M059J (cell line): ENCODE measurements around the gene SKI. TPM values are rescaled to one million over a fixed set of nuclear protein-coding genes. Genes with fewer than 3 reads are reported as not detected.

Experiments
- DNase-seq: peaks from one replicate; pipeline ENCODE4 v3.0.0-alpha.2; 2012; ENCODE audit warnings: low read depth
- total RNA-seq: library from RNA; depleted of rRNA; stranded (reverse); fragments of >200 nt; shearing (Covaris generic); gene quantifications from 2 replicates; pipeline ENCODE4 v1.2.3, GENCODE V29; 2014

Gene SKI
- total RNA-seq, 1 experiment from 2014 or later: 13.8 TPM

DNA sequence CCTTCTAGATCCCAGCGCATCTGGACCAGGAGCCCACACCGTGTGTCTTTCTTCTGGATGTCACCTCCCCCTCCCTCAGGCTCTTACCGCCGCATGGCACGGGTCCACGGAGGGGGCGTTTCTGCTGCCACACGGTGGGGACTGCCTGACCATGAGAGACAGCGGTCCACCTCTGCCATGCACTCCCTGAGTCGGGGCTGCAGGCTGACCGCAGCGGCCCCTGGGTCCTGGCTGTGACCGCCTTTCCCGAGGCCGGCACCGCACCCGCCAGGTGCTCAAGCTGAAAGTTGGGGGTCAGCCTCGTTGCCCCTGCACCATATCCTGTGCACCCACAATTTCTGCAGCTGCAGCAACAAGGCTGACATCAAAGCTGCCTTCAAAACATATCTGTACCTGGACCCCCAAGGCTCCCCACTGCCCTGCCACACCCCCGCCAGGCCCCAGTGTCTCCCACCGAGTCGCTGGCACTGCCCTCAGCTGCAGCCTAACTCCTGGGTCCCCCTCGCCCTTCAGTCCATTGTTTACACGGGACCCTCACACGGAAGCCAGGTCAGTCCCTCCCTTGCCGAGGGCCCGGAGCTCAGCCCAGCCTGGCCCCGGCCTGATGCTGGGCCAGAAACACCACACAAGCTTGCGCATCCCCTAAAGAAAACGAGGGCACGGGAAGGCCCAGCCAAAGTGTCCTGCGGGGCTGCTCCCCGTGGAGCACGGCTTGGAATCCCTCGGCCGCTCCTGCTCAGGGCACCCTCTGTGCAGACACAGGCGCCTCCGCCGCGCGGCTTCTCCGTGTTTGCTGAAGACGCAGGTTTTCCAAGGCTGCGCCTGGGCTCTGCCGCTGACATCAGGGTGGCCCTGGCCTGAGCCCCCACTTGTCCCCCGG, 111.3 kb downstream of the SKI start:
- no peak for DNase-seq

DNA sequence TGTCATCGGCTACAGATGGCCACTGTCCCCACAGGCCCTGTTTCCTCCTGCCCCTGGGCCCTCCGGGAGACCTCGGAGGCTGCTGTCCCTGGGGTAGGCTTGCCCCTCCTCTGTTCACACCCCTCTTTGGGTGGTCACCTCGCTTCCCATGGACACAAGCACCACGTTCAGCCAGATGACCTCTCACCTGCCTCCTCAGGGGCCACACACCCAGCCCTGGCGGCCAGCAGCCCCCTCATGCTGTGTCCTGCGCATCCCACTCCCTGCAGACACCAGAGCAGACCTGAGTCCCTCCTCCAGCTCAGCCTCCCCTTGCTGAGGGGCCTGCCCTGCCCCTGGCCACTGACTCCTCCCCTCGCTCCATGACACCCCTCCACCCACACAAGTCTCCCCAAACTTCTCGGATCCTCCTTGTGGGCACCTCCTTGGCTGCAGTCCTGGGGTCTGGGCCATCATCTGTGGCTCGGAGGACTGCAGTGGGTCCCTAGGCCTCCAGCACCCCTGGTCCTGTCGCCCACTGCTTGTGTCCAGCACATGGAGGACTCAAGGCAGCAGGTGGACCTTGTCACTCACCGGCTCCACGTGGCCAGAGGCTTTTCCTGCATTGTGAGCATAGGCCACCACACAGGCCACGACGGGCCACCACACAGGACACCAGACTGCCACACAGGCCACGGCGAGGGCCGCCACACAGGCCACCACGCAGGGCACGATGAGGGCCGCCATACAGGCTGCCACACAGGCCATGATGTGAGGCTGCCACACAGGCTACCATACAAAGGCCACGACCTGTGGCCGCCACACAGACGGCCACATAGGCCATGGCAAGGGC, 112.2 kb downstream of the SKI start:
- DNase-seq: no peak

DNA sequence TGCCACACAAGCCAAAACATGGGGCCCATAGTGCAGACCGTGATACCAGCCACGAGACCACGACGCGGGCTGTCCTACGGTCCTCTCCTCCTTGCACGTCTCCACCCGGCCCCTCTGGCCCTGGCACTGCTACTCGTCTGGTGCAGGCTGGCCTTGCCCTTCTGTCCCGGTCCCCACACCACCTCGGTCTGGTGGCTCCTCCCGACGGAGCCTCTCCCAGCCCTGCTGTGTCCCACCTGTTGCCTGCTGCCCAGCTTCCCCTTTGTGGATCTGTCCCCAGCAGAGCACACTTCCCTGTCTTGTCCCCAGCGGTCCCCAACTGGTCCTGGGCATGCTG, 112.8 kb downstream of the SKI start:
- no peak for DNase-seq

DNA sequence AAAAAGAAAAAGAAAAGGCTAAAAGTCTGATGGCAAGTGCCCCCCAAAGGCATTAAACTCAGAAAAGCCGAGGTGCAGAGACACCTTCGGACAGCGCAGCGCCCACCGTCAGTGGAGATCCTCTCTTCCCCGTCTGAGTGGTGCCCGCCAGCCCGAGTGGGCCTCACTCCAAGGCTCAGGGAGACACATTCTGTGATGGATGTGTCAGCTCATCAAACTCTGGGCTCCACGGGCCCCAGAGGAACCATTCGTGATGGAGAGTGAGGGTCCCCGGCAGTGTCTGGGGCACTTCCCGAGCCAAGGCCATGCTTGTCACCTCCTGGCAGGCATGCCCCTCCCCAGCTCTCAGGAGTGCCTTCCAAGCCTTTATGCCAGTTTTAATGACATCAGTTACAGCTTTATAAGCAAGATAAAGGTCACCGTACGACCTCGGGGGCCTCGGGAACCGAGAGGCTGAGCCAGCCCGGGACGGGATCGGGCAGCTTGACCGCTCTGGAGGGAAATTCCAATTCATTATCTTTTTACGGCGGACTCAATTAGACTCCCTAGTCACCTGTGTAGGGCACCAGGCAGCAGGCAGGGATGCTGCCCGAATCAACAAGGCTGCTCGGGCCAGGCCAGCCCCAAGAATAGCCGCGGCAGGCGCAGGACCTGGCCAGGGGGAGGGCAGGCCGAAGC, 113.7 kb downstream of the SKI start:
- no peak for DNase-seq

DNA sequence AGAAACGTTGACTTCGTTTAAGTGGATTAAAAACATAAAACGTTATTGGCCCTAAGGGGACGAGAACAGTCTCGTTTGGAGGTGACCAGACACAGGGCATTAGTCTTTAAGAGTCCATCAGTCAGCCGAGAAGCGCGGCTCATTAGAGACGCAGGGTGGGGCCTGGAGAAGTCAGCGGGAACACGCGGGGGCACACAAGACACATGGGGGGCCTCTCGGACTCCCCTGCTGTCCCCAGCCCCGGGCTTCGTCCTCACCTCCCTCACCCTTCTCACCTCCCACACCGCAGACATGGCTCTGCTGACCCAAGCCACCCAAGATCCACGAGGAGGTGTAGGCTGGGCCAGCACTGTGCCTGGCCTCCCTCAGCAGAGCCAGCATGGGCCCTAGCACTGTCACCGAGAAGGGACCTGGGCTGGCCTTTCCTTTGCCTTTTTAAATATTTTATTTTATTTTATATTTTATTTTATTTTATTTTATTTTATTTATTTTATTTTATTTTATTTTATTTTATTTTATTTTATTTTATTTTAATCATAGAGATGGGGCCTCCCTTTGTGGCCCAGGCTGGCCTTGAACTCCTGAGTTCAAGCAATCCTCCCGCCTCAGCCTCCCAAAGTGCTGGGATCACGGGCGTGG, 114.4 kb downstream of the SKI start:
- DNase-seq: no peak

DNA sequence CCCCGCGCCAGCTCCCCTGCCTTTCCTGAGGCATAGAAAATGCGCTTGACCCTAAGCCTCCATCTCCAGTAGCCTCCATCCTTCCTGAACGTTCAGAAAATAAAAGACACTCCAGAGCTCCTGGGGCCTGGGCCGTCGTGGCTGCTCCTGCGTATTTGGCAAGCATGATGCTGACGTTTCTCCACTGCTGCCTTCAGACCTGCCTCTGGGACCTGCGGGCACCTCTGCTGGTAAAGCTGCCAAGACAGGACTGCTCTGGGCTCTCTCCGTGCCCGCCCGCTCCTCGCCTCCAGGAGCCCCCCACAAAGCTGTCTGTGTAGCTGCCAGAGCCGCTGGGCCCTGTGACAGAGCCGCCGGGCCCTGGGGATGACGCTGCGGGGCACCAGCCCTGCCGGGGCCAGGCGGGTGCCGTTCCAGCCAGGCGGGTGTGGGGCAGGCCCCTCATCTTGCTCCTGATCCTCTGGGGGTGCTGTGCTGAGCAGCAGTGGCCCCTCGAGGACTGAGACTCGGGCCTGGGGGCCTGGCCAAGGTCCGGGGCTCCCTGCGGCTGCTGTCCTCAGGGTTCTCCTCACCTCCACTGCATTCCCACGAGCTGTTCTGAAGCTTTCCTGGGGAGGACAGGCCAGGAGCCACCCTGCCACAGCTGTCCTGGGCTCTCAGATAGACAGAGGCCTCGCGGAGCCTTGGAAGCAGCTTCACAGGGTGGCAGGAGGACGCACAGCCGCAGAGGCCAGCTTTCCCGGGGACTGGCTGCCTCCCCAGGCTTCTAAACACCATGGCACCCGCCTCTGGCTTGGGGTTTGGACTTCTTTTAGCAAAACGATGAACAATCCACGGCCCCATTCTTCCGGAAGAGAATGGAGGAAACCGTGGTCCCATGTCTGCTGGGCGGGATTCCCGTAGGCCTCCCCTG, 115.2 kb downstream of the SKI start:
- no peak for DNase-seq

DNA sequence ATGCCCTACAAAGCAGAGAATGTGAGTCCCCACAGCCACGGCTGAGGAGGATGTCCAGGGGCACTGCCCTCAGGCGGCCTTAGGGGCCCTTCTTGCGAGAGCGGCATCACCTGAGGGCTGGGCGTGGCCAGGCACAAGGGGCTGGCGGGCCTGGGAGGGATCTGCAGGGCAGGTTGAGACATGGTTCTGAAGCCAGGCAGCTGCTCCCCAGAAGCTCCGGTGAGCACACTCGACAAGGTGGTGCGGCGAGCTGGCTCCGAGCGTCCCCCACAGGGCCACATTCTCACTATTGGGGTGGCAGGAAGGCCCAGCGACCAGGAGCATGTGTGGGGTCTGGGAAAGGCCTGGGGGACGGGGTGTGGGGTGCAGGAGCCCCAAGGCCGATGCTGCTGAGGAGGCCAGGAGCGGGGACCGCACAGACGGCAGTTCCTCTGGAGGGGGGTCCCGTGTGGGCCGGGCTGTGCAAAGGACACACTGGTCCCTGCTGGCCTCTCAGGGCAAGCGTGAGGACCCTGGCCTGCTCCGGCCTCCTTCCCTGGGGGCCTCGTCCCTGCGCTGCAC, 116.1 kb downstream of the SKI start:
- DNase-seq: no peak

DNA sequence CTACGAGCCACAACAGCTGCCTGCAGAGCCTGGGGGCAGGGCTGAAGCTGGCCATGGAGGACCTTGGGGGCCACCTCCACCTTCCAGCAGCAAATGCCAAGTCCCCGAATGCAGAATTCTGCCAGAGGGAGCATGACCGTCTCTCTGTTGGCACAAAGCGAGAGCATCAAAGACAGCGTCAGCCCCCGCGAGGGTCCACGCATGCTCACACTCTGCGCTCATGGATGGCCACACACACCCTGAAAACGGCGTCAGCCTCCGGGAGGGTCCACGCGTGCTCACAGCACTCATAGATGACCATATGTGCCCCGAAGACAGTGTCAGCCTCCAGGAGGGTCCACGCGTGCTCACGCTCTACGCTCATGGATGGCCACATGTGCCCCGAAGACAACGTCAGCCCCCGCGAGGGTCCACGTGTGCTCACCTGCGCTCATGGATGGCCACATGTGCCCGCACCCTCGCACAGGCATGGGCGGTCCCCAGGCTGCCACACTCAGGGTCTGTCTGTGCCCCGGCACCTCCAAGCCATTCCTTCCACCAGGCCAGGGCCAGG, 116.7 kb downstream of the SKI start:
- no peak for DNase-seq

DNA sequence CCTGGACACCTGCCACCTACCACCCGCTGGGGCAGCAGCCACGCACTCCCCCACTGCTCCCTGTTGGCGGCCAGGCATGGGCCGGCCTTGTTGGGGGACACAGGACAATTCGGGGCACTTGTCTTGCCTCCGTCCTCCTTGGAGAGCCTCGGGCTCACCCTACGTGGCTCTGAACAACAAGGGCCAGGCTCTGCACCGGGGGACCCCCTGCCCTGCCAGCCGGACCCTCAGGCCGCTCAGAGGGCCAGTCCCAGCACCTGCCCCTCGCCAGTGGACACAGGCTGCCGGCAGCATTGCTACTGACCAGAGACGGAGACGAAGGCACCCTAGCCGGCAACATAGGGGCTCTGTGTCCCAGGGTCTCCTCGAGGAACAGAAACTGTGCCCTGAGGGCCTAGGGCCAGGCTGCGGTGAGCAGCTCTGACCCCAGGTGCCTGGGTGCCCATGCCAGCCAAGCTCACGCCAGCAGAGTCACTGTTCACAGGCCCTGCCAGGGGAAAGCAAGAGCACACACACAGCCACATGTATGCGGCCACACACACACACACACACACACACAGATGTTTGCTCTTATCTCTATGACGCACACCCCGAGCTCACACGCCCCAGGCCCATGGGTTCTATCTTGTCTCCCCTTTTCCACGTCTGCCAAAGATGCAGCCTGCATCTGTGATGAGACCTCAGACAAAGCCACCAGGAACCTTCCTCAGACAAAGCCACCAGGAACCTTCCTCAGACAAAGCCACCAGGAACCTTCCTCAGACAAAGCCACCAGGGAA, 117.4 kb downstream of the SKI start:
- DNase-seq: no peak

DNA sequence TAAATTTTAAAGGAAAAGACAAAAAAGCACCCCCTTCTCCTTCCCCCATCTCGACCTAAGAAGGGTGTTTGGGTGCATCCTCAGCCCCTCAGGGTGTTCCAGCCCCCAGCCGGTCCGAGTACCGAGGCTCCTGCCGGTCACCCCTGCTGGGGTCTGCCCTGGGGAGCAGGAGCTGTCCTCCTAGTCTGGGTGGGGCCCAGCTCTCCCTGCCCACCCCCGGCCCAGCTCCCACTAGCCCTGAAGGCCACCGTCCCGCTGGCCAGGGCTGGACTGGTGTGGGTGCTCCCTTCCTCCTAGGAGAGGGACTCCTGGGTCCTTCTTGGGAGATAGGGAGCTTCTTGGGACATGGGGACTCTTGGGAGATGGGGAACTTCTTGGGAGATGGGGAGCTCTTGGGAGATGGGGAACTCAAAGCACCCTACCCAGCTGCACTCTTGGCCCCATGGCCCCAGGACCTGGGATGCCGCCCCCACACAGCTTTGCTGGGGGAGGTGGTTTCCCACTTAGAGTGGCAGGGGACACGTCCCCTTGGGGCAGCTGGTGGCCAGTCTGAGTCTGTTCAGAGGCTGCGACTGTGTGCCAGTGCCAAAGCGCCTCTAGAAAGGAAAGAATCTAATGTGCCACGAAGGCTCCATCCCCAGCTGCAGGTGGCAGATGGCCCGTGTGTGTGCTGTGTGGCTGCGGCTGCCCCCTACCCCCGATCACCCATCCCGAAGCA, 118.7 kb downstream of the SKI start:
- DNase-seq: no peak

DNA sequence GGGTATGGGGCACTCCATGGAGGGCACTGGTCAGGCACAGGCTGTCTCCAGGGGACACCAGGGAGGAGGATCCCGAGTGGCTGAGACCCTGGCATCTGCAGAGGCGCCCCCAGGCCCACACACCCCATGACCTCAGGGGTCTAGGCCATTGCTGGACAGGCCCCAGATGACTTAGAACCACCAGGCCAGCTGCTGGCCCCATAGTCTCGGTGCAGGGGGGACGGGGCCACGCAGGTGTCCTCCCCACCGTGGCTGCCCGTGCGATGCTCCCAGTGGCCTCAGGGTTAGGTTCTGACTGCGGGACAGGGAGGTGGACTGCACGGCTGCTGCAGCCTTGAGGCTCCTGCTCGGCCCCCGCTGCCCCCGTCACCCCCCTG, 119.3 kb downstream of the SKI start:
- DNase-seq: no peak

DNA sequence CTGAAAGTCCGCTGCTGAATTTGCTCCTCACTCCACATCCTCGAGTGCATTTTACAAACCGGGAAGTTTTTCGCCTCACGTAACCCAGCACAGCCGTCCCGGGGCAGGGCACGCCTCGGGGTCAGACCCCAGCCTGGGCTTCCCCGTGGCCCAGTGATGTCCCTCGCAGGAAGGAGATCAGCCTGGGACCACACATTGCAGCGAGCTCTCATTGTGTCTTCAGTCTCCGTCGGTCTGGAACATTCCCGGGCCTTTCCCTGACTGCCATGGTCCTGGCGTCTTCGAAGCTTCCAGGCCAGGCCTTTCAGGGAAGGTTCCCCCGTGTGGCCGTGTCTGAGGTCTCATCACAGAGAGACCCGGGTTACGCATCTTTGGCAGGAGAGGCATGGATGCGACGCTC, 119.8 kb downstream of the SKI start:
- no peak for DNase-seq

DNA sequence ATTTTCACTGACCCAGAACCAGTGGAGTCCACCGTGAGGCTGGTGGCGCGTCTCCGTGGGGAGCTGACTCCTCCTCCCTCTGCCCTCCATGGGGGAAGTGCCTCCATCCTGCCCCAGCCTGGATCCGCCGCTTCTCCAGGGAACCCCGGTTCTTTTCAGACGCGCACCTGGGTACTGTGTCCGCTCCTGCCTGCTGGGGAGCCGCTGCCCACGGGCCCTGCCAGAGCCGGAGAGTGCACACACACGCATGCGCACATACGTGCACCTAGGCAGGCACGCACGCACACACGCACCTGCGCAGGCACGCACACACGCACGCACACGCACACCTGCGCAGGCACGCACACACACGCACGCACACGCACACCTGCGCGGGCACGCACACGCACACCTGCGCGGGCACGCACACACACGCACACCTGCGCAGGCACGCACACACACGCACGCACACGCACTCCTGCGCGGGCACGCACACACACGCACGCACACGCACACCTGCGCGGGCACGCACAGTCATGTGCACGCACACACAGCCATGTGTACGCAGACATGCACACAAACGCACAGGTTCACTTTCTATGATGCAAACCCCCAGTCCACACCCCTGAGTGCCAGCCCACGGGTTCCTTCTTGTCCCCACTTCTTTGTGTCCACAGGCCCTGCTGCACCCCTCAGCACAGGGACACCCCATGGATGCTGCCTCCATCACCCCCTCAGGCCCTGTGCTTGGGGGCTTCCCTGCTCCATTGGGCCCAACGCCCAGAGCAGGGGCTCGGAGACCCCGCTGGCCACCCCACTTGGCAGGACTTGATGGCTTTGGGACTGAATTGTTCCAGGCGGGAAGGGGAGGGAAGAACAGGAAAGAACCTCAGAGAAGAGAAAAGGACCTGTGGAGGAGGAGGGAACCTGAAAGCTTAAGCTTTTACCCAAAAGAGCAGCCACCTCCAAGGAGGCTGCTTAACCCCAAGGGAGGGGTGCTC, 120.5 kb downstream of the SKI start:
- no peak for DNase-seq

DNA sequence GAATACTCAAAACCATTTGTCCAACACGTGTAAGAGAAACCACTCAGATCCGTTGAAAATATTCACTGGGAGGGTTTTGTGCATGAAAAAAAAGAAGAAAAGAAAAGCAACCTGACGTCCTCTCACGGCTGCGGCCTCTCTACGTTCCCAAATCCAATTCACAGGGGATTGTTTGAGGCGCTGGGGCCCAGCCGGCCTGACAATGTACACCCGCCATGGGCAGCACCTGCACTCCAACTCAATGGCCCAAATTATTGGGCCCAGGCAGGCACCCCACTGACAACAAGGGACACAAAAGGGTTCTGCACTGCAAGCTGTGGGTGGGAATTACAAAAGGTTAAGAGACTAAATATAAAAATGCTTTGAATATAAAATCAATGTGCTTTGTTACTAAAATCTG, 121.7 kb downstream of the SKI start:
- DNase-seq: no peak

DNA sequence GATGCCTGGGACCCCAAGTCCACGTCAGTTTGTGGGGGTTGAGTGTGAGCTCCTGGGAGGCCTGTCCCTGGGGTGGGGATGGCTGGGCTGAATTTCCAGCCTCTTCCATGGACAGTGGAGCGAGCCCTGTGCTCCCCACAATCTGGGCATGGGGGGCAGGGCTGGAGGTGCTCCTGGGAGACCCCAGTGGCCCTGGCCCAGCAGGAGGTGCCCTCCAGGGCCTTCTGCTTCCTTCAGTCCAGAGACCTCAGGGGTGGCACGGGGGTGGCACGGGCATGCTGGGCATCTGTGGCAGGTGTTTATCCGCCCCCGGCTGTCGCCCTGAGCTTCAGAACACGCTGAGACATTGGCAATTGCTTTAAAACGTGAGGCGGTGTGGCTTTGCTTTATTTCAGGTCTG, 122.4 kb downstream of the SKI start:
- no peak for DNase-seq

DNA sequence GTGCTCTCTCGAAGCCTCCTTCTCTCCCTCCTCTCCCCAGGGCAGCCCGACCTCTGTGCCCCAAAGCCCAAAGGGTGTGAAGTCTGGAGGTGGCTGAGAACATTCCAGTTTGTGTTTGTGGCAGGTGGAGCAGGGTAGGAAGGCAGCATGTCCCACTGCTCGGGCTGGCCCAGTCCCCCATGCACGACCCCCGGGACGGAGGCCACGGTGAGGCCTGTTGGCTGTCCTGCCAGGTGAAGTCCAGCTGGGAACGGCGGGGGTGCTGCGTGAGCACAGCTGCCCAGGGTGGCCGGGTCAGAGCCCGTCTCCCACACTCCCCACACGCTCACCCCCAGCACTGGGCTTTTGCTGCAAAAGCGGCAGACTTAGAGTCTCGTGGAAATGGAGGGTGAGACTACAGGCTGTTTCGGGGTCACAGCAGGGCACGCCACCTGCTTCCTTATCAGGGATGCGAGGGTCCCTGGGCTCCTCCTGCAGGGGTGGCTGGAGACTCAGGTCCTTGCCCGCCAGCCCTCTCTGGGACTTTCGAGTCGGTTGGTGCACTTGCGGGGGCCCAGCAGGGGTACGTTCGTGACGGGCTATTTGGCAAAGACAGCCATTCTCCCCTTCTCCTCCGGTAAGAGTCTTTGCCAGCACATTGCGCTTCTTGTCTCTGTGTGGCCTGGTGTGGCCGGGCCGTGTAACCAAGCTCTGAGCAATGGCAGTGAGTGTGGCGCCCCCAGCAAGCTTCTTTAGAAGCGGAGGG, 123.0 kb downstream of the SKI start:
- DNase-seq: peak; percentile 12

DNA sequence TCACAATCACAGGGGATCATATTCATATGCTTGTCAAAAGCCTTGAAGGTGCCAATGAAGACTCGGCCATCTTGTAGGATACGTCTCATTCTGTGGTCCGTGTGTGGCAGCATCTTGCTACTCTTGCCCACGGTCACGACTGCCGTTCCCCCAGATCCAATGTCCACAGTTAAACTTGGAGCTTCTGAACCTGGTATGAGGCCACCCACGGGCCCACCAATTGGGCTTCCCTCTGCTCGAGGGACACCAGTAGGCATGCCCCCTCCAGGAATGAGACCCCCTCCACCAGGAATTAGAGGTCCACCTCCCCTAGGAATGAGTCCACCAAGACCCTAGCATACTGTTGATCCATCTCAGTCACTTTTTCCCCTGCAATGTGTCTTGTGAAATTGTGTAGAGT, 123.6 kb downstream of the SKI start:
- DNase-seq: no peak
